Tibial nerve (tissue), 4 donors: Measurements from ENCODE around the gene SORCS3. TPM values are rescaled to one million over a fixed set of nuclear protein-coding genes. Genes with fewer than 3 reads are reported as not detected.
A peak's percentile ranks its signal among the peaks of the same experiment; 100 is the strongest.

Experiments
- DNase-seq, 2 donors: peaks; one replicate each; pipeline ENCODE4 v3.0.0-alpha.2; 2019; ENCODE audit warnings: low spot score in 2 of 2
- H3K27ac ChIP-seq, 4 donors: fragments of 200-600 bp; sonication (generic) in 3 of 4; one replicate each; pipeline ENCODE4 v1.5.1; 2017 to 2019; ENCODE audit warnings: mild to moderate bottlenecking in 1 of 4
- H3K27me3 ChIP-seq, 2 donors: fragments of 200-600 bp; sonication (generic) in 1 of 2; one replicate each; pipeline versions ENCODE4 v1.5.1 to v1.6.0; 2017 to 2019
- H3K36me3 ChIP-seq, 3 donors: fragments of 200-600 bp; sonication (generic); one replicate each; pipeline ENCODE4 v1.5.1; 2018 to 2019
- H3K4me1 ChIP-seq, 4 donors: fragments of 200-600 bp; sonication (generic) in 3 of 4; one replicate each; pipeline ENCODE4 v1.5.1; 2017 to 2019
- H3K4me3 ChIP-seq, 4 donors: fragments of 200-600 bp; sonication (generic) in 3 of 4; one replicate each; pipeline ENCODE4 v1.5.1; 2017 to 2019; ENCODE audit warnings: mild to moderate bottlenecking in 1 of 4, moderate library complexity in 1 of 4
- H3K9me3 ChIP-seq, 4 donors: fragments of 200-600 bp; sonication (generic) in 3 of 4; one replicate each; pipeline ENCODE4 v1.5.1; 2017 to 2019
- CTCF ChIP-seq, 5 experiments: fragments of 200-600 bp in 3 of 5; fragments of 450-650 bp in 2 of 5; sonication (generic) in 3 of 5; IDR thresholded peaks; one replicate each; pipeline ENCODE4 v1.5.1; 2016 to 2019; ENCODE audit warnings: antibody characterized with exemption in 5 of 5, mild to moderate bottlenecking in 3 of 5, moderate library complexity in 2 of 5
- EP300 ChIP-seq, 2 donors: sonication (generic); formaldehyde crosslinking; IDR thresholded peaks; one replicate each; pipeline ENCODE4 v1.6.1; 2017; ENCODE audit warnings: antibody characterized with exemption in 2 of 2, mild to moderate bottlenecking in 1 of 2
- POLR2A ChIP-seq, 2 donors: fragments of 450-650 bp; IDR thresholded peaks; one replicate each; pipeline ENCODE4 v1.6.1; 2017; ENCODE audit warnings: antibody characterized with exemption in 2 of 2, mild to moderate bottlenecking in 2 of 2, moderate library complexity in 2 of 2
- WGBS, 2 donors: methylation state at CpG; one replicate each; pipeline ENCODE4 v1.1.5; 2018; 5-methylcytosine and 5-hydroxymethylcytosine counted together
- total RNA-seq, 4 donors: library from RNA; depleted of rRNA; stranded (reverse); fragments of >200 nt; gene quantifications; one replicate each; pipeline ENCODE4 v1.1.0, GENCODE V29; 2016

Gene SORCS3
- total RNA-seq, 4 donors from 2014 or later = 1.8 to 3.9 (median 3.2) TPM

- Histone ChIP-seq H3K4me3 (no peak overlapping the region), H3K27me3 (no peaks in the 10 kb centered on the region), H3K9me3 (no peaks in the 10 kb centered on the region), H3K27ac (peak overlapping the region in 3 of 4 donors; percentile 12 to 59 (median 37)), H3K36me3 (no peaks in the 10 kb centered on the region), H3K4me1 (peaks cover 0 to 6% (median 2%) of the 10 kb centered on the region in 4 donors)
- TF ChIP-seq EP300 (IDR thresholded peaks at IDR 0.05) (no peak), CTCF (IDR thresholded peaks at IDR 0.05) (no peak), POLR2A (IDR thresholded peaks at IDR 0.05) (no peak)
- 53 to 66% methylated on average over 2 of the region's 2 CpGs for WGBS, 2 donors
- no peak for DNase-seq
Measured at GRCh38 chr10:104784452-104784851, 143.4 kb downstream of the SORCS3 start.

- Histone ChIP-seq H3K4me1 (no peaks in the 10 kb centered on the region), H3K4me3 (no peak overlapping the region), H3K27me3 (no peaks in the 10 kb centered on the region), H3K36me3 (no peaks in the 10 kb centered on the region), H3K27ac (no peak overlapping the region), H3K9me3 (no peaks in the 10 kb centered on the region)
- WGBS, 2 donors = 77 to 82% methylated on average over 2 of the region's 2 CpGs
- TF ChIP-seq EP300 (IDR thresholded peaks at IDR 0.05) = no peak
- TF ChIP-seq CTCF (IDR thresholded peaks at IDR 0.05) = no peak
- no peak for TF ChIP-seq POLR2A (IDR thresholded peaks at IDR 0.05)
- DNase-seq = no peak
Measured at GRCh38 chr10:104791471-104791870, 150.4 kb downstream of the SORCS3 start.

GRCh38 chr10:104795411-104795810 lies 154.3 kb downstream of the SORCS3 start:
- Histone ChIP-seq H3K4me3 (no peak overlapping the region), H3K27me3 (no peaks in the 10 kb centered on the region), H3K36me3 (no peaks in the 10 kb centered on the region), H3K9me3 (peaks cover 0 to 5% (median 0%) of the 10 kb centered on the region in 4 donors), H3K4me1 (no peaks in the 10 kb centered on the region), H3K27ac (no peak overlapping the region)
- DNase-seq = no peak
- WGBS, 2 donors = 90 to 96% methylated on average over 3 of the region's 3 CpGs
- TF ChIP-seq POLR2A (IDR thresholded peaks at IDR 0.05) (no peak), EP300 (IDR thresholded peaks at IDR 0.05) (no peak), CTCF (IDR thresholded peaks at IDR 0.05) (no peak)

- Histone ChIP-seq H3K27ac (no peak overlapping the region), H3K4me1 (no peaks in the 10 kb centered on the region), H3K4me3 (no peak overlapping the region), H3K36me3 (no peaks in the 10 kb centered on the region), H3K9me3 (peaks cover 0 to 5% (median 0%) of the 10 kb centered on the region in 4 donors), H3K27me3 (no peaks in the 10 kb centered on the region)
- no peak for DNase-seq
- TF ChIP-seq EP300 (IDR thresholded peaks at IDR 0.05) = no peak
- no peak for TF ChIP-seq CTCF (IDR thresholded peaks at IDR 0.05)
- no peak for TF ChIP-seq POLR2A (IDR thresholded peaks at IDR 0.05)
- WGBS, 2 donors = 75 to 77% methylated on average over 2 of the region's 2 CpGs
Measured at GRCh38 chr10:104796823-104797222, 155.7 kb downstream of the SORCS3 start.

- WGBS, 2 donors = 95 to 96% methylated on average over 1 of the region's 1 CpG
- DNase-seq = no peak
- Histone ChIP-seq H3K4me3 (no peak overlapping the region), H3K27me3 (peaks cover 0 to 3% of the 10 kb centered on the region in 2 donors), H3K9me3 (peaks cover 0 to 5% (median 0%) of the 10 kb centered on the region in 4 donors), H3K27ac (no peak overlapping the region), H3K4me1 (no peaks in the 10 kb centered on the region), H3K36me3 (no peaks in the 10 kb centered on the region)
- TF ChIP-seq EP300 (IDR thresholded peaks at IDR 0.05) (no peak), CTCF (IDR thresholded peaks at IDR 0.05) (no peak), POLR2A (IDR thresholded peaks at IDR 0.05) (no peak)
Measured at GRCh38 chr10:104802941-104803340, 161.9 kb downstream of the SORCS3 start.
